HEK293 (cell line): ENCODE results near the gene PRR15.

Source experiments
- CTCF ChIA-PET: fragments of 350-600 bp; formaldehyde crosslinking; extraction: SDS; loops from one replicate; lab custom pipeline; 2021; ENCODE audit warnings: antibody characterized with exemption; lab: Yijun Ruan, JAX
- POLR2A ChIA-PET: fragments of 300-600 bp; formaldehyde crosslinking; extraction: SDS; loops from one replicate; lab custom pipeline; 2020; ENCODE audit warnings: antibody characterized with exemption, inconsistent platforms; lab: Yijun Ruan, JAX
- H3K27ac ChIP-seq: fragments of 200-500 bp; sonication (Bioruptor generic); 2 replicates; pipeline ENCODE4 v1.5.1; 2014; ENCODE audit warnings: low read depth, low read length, control low read depth, inconsistent platforms; ENCODE audit errors: extremely low read depth
- H3K36me3 ChIP-seq, 2 experiments: fragments of 200-500 bp in 1 of 2; sonication (Bioruptor generic) in 1 of 2; 1 replicate in 1 of 2; 2 replicates in 1 of 2; pipeline ENCODE4 v1.5.1; 2014 to 2017; ENCODE audit warnings: inconsistent platforms in 2 of 2, low read length in 2 of 2; ENCODE audit not compliant: control insufficient read depth in 2 of 2, insufficient read depth in 1 of 2
- H3K4me1 ChIP-seq: fragments of 200-500 bp; sonication (Bioruptor generic); 2 replicates; pipeline ENCODE4 v1.5.1; 2014; ENCODE audit warnings: mild to moderate bottlenecking, low read length, inconsistent platforms; ENCODE audit not compliant: control insufficient read depth, insufficient read depth
- H3K4me3 ChIP-seq: 2 replicates; pipeline ENCODE4 v1.5.1; 2011; ENCODE audit warnings: low read depth, mild to moderate bottlenecking, control low read depth, low read length, moderate library complexity
- H3K9me3 ChIP-seq: fragments of 200-500 bp; sonication (Bioruptor generic); 2 replicates; pipeline ENCODE4 v1.5.1; 2014; ENCODE audit warnings: low read depth, low read length, inconsistent platforms; ENCODE audit not compliant: control insufficient read depth, insufficient read depth
- BCL11A ChIP-seq: fragments of 450-650 bp; formaldehyde crosslinking; IDR thresholded peaks from 2 replicates; pipeline ENCODE4 v1.5.1; 2016; ENCODE audit warnings: low read depth, missing biosample characterization, missing genetic modification characterization
- GFI1B ChIP-seq: fragments of 450-650 bp; formaldehyde crosslinking; IDR thresholded peaks from 2 replicates; pipeline ENCODE4 v1.5.1; 2016; ENCODE audit warnings: missing biosample characterization, missing genetic modification characterization
- MZF1 ChIP-seq: fragments of 450-650 bp; formaldehyde crosslinking; IDR thresholded peaks from 2 replicates; pipeline ENCODE4 v1.5.1; 2017; ENCODE audit warnings: missing biosample characterization, missing genetic modification characterization, borderline replicate concordance
- OSR2 ChIP-seq: fragments of 450-650 bp; formaldehyde crosslinking; IDR thresholded peaks from 2 replicates; pipeline ENCODE4 v1.5.1; 2016; ENCODE audit warnings: missing biosample characterization, missing genetic modification characterization
- RBAK ChIP-seq: fragments of 450-650 bp; formaldehyde crosslinking; IDR thresholded peaks from 2 replicates; pipeline ENCODE4 v1.5.1; 2016; ENCODE audit warnings: missing biosample characterization, missing genetic modification characterization
- SCRT1 ChIP-seq: fragments of 450-650 bp; formaldehyde crosslinking; IDR thresholded peaks from 2 replicates; pipeline ENCODE4 v1.5.1; 2016; ENCODE audit warnings: missing biosample characterization, missing genetic modification characterization, borderline replicate concordance
- ZNF132 ChIP-seq: fragments of 450-650 bp; formaldehyde crosslinking; IDR thresholded peaks from 2 replicates; pipeline ENCODE4 v1.5.1; 2017; ENCODE audit warnings: missing biosample characterization, missing genetic modification characterization, borderline replicate concordance
- ZNF157 ChIP-seq: fragments of 450-650 bp; formaldehyde crosslinking; IDR thresholded peaks from 2 replicates; pipeline ENCODE4 v1.5.1; 2016; ENCODE audit warnings: missing biosample characterization, missing genetic modification characterization
- ZNF175 ChIP-seq: fragments of 450-650 bp; formaldehyde crosslinking; IDR thresholded peaks from 2 replicates; pipeline ENCODE4 v1.5.1; 2016; ENCODE audit warnings: missing biosample characterization, missing genetic modification characterization
- ZNF202 ChIP-seq: fragments of 450-650 bp; formaldehyde crosslinking; IDR thresholded peaks from 2 replicates; pipeline ENCODE4 v1.5.1; 2016; ENCODE audit warnings: missing biosample characterization, missing genetic modification characterization, borderline replicate concordance
- ZNF302 ChIP-seq: fragments of 450-650 bp; formaldehyde crosslinking; IDR thresholded peaks from 2 replicates; pipeline ENCODE4 v1.5.1; 2016; ENCODE audit warnings: missing biosample characterization, missing genetic modification characterization, low read depth
- ZNF366 ChIP-seq: fragments of 450-650 bp; formaldehyde crosslinking; conservative IDR thresholded peaks from 2 replicates; pipeline ENCODE4 v1.5.1; 2016; ENCODE audit warnings: missing biosample characterization, missing genetic modification characterization
- ZNF404 ChIP-seq: fragments of 450-650 bp; formaldehyde crosslinking; IDR thresholded peaks from 2 replicates; pipeline ENCODE4 v1.5.1; 2017; ENCODE audit warnings: missing biosample characterization, missing genetic modification characterization
- ZNF664 ChIP-seq: fragments of 450-650 bp; formaldehyde crosslinking; IDR thresholded peaks from 2 replicates; pipeline ENCODE4 v1.5.1; 2016; ENCODE audit warnings: missing biosample characterization, missing genetic modification characterization
- ZNF791 ChIP-seq: fragments of 450-650 bp; formaldehyde crosslinking; IDR thresholded peaks from 2 replicates; pipeline ENCODE4 v1.5.1; 2016; ENCODE audit warnings: missing biosample characterization, missing genetic modification characterization
- ZNF830 ChIP-seq: fragments of 450-650 bp; IDR thresholded peaks from 2 replicates; pipeline ENCODE4 v1.5.0; 2018; ENCODE audit warnings: missing biosample characterization, missing genetic modification characterization, low read depth, mild to moderate bottlenecking, moderate library complexity
- ZNF837 ChIP-seq: fragments of 450-650 bp; formaldehyde crosslinking; IDR thresholded peaks from 2 replicates; pipeline ENCODE4 v1.5.1; 2016; ENCODE audit warnings: missing biosample characterization, missing genetic modification characterization
- TF ChIP-seq, protein P1 (sequence below): fragments of 450-650 bp; formaldehyde crosslinking; IDR thresholded peaks from 2 replicates; pipeline ENCODE4 v1.5.1; 2016; ENCODE audit warnings: missing biosample characterization, missing genetic modification characterization
- TF ChIP-seq, protein P2 (sequence below): fragments of 450-650 bp; formaldehyde crosslinking; IDR thresholded peaks from 2 replicates; pipeline ENCODE4 v1.5.1; 2016; ENCODE audit warnings: missing biosample characterization, missing genetic modification characterization, low read depth
- TF ChIP-seq, protein P3 (sequence below): fragments of 450-650 bp; formaldehyde crosslinking; IDR thresholded peaks from 2 replicates; pipeline ENCODE4 v1.5.1; 2016; ENCODE audit warnings: missing biosample characterization, missing genetic modification characterization
- TF ChIP-seq, protein P4 (sequence below): fragments of 450-650 bp; formaldehyde crosslinking; IDR thresholded peaks from 2 replicates; pipeline ENCODE4 v1.5.1; 2016; ENCODE audit warnings: missing biosample characterization, missing genetic modification characterization, borderline replicate concordance
- TF ChIP-seq, protein P5 (sequence below): fragments of 450-650 bp; formaldehyde crosslinking; IDR thresholded peaks from 2 replicates; pipeline ENCODE4 v1.5.1; 2016; ENCODE audit warnings: missing biosample characterization, missing genetic modification characterization
- TF ChIP-seq, protein P6 (sequence below): fragments of 450-650 bp; formaldehyde crosslinking; IDR thresholded peaks from 2 replicates; pipeline ENCODE4 v1.5.1; 2016; ENCODE audit warnings: missing biosample characterization, missing genetic modification characterization, borderline replicate concordance

Gene PRR15

DNA sequence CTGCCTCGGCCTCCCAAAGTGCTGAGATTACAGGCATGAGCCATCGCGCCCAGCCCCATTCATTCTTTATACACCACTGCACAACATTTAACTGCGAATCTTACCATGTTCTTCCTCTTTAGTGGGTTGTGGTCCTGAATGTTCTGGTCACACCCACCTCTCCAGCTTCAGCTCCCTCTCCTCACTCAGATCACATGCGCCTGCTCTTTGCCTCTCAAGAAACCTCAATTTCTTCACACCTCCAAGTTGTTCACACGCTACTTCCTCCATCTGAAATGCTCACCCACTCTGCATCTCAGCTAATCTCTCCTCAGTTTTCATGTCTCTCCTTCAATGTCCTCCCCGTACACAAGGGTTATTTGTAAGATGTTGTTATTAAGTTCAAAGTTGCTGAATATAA lies 2.4 kb upstream of the PRR15 start:
- CTCF ChIA-PET: no interaction called here
- Histone ChIP-seq H3K4me1 (no peaks in the 10 kb centered on the region; the same call in 1 of the 2 replicates), H3K27ac (no peak overlapping the region), H3K36me3 (no peaks in the 10 kb centered on the region), H3K4me3 (no peak overlapping the region), H3K9me3 (no peaks in the 10 kb centered on the region)
- POLR2A ChIA-PET: no interaction called here
- TF ChIP-seq, protein P1, sequence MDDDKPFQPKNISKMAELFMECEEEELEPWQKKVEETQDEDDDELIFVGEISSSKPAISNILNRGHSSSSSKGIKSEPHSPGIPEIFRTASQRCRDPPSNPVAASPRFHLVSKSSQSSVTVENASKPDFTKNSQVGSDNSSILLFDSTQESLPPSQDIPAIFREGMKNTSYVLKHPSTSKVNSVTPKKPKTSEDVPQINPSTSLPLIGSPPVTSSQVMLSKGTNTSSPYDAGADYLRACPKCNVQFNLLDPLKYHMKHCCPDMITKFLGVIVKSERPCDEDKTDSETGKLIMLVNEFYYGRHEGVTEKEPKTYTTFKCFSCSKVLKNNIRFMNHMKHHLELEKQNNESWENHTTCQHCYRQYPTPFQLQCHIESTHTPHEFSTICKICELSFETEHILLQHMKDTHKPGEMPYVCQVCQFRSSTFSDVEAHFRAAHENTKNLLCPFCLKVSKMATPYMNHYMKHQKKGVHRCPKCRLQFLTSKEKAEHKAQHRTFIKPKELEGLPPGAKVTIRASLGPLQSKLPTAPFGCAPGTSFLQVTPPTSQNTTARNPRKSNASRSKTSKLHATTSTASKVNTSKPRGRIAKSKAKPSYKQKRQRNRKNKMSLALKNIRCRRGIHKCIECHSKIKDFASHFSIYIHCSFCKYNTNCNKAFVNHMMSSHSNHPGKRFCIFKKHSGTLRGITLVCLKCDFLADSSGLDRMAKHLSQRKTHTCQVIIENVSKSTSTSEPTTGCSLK (tag by site-specific recombination): no peak
- TF ChIP-seq ZNF132 (tag by site-specific recombination): no peak
- TF ChIP-seq ZNF302 (tag by site-specific recombination): no peak
- TF ChIP-seq GFI1B (tag by site-specific recombination): no peak
- TF ChIP-seq OSR2: no peak
- TF ChIP-seq RBAK (tag by site-specific recombination): no peak
- TF ChIP-seq, protein P2, sequence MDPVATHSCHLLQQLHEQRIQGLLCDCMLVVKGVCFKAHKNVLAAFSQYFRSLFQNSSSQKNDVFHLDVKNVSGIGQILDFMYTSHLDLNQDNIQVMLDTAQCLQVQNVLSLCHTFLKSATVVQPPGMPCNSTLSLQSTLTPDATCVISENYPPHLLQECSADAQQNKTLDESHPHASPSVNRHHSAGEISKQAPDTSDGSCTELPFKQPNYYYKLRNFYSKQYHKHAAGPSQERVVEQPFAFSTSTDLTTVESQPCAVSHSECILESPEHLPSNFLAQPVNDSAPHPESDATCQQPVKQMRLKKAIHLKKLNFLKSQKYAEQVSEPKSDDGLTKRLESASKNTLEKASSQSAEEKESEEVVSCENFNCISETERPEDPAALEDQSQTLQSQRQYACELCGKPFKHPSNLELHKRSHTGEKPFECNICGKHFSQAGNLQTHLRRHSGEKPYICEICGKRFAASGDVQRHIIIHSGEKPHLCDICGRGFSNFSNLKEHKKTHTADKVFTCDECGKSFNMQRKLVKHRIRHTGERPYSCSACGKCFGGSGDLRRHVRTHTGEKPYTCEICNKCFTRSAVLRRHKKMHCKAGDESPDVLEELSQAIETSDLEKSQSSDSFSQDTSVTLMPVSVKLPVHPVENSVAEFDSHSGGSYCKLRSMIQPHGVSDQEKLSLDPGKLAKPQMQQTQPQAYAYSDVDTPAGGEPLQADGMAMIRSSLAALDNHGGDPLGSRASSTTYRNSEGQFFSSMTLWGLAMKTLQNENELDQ (tag by site-specific recombination): no peak
- no peak for TF ChIP-seq ZNF366 (tag by site-specific recombination)
- TF ChIP-seq ZNF791 (tag by site-specific recombination): no peak
- TF ChIP-seq SCRT1 (tag by site-specific recombination): no peak
- TF ChIP-seq ZNF175: no peak
- TF ChIP-seq ZNF202: no peak

DNA sequence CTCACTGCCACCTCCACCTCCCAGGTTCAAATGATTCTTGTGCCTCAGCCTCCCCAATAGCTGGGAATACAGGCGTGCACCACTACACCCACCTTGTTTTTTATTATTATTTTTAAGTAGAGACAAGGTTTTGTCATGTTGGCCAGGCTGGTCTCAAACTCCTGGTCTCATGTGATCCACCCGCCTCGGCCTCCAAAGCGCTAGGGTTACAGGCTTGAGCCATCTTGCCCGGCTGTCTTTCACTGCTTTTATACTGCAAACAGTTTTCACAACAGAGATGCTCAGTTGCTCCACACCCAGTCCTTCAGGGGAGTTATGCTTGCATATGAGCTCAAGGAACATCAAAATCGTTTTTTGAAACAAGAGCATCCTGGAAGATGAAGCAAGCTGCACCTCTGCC lies 1.3 kb upstream of the PRR15 start:
- ChIA-PET CTCF (interaction anchor here (0.8 kb wide), 1 partner anchor 29 kb away, joined by 3 read pairs; no protein-coding TSS in a partner anchor), POLR2A (interaction anchor here (0.6 to 0.7 kb wide), 2 partner anchors 9 to 461 kb away, joined by 5 read pairs; no protein-coding TSS in a partner anchor)
- Histone ChIP-seq H3K9me3 (no peaks in the 10 kb centered on the region), H3K36me3 (no peaks in the 10 kb centered on the region), H3K4me1 (no peaks in the 10 kb centered on the region; the same call in 1 of the 2 replicates), H3K27ac (no peak overlapping the region; the same call in 1 of the 2 replicates), H3K4me3 (no peak overlapping the region)
- TF ChIP-seq ZNF404: no peak
- TF ChIP-seq, protein P3, sequence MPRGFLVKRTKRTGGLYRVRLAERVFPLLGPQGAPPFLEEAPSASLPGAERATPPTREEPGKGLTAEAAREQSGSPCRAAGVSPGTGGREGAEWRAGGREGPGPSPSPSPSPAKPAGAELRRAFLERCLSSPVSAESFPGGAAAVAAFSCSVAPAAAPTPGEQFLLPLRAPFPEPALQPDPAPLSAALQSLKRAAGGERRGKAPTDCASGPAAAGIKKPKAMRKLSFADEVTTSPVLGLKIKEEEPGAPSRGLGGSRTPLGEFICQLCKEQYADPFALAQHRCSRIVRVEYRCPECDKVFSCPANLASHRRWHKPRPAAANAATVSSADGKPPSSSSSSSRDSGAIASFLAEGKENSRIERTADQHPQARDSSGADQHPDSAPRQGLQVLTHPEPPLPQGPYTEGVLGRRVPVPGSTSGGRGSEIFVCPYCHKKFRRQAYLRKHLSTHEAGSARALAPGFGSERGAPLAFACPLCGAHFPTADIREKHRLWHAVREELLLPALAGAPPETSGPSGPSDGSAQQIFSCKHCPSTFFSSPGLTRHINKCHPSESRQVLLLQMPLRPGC (tag by site-specific recombination): no peak
- TF ChIP-seq, protein P4, sequence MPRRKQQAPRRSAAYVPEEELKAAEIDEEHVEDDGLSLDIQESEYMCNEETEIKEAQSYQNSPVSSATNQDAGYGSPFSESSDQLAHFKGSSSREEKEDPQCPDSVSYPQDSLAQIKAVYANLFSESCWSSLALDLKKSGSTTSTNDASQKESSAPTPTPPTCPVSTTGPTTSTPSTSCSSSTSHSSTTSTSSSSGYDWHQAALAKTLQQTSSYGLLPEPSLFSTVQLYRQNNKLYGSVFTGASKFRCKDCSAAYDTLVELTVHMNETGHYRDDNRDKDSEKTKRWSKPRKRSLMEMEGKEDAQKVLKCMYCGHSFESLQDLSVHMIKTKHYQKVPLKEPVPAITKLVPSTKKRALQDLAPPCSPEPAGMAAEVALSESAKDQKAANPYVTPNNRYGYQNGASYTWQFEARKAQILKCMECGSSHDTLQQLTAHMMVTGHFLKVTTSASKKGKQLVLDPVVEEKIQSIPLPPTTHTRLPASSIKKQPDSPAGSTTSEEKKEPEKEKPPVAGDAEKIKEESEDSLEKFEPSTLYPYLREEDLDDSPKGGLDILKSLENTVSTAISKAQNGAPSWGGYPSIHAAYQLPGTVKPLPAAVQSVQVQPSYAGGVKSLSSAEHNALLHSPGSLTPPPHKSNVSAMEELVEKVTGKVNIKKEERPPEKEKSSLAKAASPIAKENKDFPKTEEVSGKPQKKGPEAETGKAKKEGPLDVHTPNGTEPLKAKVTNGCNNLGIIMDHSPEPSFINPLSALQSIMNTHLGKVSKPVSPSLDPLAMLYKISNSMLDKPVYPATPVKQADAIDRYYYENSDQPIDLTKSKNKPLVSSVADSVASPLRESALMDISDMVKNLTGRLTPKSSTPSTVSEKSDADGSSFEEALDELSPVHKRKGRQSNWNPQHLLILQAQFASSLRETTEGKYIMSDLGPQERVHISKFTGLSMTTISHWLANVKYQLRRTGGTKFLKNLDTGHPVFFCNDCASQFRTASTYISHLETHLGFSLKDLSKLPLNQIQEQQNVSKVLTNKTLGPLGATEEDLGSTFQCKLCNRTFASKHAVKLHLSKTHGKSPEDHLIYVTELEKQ (tag by site-specific recombination): no peak
- TF ChIP-seq ZNF157 (tag by site-specific recombination): no peak
- TF ChIP-seq MZF1 (tag by site-specific recombination): no peak
- TF ChIP-seq, protein P5, sequence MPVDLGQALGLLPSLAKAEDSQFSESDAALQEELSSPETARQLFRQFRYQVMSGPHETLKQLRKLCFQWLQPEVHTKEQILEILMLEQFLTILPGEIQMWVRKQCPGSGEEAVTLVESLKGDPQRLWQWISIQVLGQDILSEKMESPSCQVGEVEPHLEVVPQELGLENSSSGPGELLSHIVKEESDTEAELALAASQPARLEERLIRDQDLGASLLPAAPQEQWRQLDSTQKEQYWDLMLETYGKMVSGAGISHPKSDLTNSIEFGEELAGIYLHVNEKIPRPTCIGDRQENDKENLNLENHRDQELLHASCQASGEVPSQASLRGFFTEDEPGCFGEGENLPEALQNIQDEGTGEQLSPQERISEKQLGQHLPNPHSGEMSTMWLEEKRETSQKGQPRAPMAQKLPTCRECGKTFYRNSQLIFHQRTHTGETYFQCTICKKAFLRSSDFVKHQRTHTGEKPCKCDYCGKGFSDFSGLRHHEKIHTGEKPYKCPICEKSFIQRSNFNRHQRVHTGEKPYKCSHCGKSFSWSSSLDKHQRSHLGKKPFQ (tag by site-specific recombination): no peak
- TF ChIP-seq ZNF302 (tag by site-specific recombination): no peak
- TF ChIP-seq, protein P6, sequence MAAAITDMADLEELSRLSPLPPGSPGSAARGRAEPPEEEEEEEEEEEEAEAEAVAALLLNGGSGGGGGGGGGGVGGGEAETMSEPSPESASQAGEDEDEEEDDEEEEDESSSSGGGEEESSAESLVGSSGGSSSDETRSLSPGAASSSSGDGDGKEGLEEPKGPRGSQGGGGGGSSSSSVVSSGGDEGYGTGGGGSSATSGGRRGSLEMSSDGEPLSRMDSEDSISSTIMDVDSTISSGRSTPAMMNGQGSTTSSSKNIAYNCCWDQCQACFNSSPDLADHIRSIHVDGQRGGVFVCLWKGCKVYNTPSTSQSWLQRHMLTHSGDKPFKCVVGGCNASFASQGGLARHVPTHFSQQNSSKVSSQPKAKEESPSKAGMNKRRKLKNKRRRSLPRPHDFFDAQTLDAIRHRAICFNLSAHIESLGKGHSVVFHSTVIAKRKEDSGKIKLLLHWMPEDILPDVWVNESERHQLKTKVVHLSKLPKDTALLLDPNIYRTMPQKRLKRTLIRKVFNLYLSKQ (tag by site-specific recombination): no peak
- no peak for TF ChIP-seq ZNF830 (tag by site-specific recombination)
- no peak for TF ChIP-seq ZNF837 (tag by site-specific recombination)
- no peak for TF ChIP-seq BCL11A (tag by site-specific recombination)
- no peak for TF ChIP-seq ZNF664 (tag by site-specific recombination)
